Measurements from ENCODE around the gene PRR35.

Gene PRR35

DNA sequence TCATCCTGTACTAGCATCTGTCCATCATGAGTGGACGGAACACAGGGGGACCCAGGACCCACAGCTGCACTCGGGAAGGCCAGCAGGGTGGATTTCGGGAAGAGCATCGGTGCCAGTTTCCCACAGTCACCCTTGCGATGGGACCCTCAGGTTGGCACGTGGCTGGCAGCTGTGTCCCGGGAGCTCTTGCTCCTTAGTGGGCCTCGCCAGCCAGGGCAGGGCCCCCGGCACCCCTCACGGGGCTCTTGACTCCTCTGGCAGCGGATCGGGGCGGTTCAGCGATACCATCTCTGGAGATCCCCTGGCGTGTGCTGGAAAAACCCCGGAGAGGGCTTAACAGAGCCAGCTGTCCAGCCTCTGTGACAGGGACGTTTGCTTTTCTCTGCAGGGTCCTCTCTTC, 23.4 kb upstream of the PRR35 start:
- H3K27ac Mint-ChIP-seq = no peak overlapping the region

DNA sequence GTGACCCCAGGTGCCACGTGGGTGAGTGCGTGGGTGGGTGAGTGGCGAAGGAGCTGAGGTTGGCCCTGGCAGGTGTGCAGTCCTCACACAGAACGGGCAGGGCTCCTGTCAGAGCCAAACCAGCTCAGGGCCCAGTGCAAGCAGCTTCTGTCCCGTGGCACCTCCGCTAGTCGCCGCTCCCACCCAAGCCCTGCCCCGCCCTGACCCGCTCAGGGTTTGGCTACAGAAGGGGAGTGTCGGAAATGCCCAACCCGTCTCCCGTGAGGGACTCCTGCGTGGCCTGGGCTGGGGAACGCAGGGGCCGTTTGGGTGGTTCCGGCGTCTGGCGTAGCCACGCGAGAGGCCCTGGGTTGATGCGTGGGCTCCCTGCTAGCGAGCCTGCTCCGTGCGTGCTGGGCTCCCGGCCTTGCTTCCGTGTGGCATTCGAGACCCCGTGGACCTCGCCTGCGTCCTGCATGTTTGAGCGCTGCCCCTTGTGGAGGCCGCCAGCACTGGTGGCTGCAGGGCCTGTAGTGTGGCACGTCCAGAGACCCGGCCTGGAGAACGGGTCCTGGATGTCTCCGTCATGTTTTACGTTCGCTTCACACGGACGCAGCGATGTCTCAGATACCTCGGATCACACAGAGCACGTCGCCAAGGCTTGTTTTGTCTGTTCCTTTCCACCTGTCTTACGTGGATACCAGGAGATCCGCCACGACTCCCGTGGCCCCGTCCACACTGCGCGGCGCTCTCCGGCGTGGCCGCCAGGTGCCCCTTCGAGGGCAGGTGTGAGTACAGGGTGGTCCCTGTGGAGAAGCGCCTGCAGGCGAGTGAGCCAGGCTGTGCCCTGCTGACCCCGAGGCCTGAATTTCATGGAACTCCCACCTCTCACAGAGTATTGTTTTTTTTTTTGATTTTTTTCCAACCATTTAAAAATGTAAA, 22.5 kb upstream of the PRR35 start:
- no peak overlapping the region for H3K27ac Mint-ChIP-seq
- no peaks in the 10 kb centered on the region for H3K27me3 Mint-ChIP-seq
- no peaks in the 10 kb centered on the region for H3K9me3 Mint-ChIP-seq
- no peaks in the 10 kb centered on the region for H3K4me1 Mint-ChIP-seq
- H3K36me3 Mint-ChIP-seq = no peaks in the 10 kb centered on the region
- H3K4me3 Mint-ChIP-seq = no peak overlapping the region

More for the DNA sequence above, 23.4 kb upstream of the PRR35 start:
- H3K36me3 Mint-ChIP-seq = no peaks in the 10 kb centered on the region
- no peaks in the 10 kb centered on the region for H3K27me3 Mint-ChIP-seq
- H3K4me3 Mint-ChIP-seq = no peak overlapping the region
- peaks cover 2% of the 10 kb centered on the region for H3K4me1 Mint-ChIP-seq
- H3K9me3 Mint-ChIP-seq = no peaks in the 10 kb centered on the region

DNA sequence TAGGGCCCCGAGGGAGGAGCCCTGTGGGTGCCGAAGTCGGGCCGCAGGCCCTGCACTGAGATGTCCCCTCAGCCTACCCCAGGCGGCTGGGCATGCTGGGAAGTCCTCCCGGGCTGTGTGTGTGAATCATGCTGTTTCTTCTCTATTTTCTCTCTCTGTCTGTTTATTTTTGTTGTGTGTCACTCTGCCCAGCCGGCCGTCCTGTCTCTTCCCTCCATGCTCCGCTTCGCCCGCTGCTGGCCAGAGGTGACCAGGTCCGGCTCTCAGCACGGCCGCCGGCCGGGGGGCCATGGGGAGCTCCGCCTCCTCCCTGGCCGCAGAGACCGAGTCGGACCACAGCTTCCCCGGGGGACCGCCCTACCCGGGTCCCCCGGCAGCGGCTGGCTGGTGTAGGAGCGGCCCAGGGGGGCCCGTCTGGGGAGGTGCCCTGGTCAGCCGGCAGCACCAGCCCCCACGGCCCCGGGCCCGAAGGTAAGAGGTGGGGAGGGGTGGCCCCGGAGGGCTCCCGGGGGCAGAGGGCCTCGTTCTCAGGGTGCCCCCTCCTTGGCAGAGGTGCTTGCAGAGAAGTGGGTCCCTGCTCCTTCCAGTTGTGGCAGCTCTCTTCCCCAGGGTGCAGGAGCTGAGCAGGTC, 20.2 kb upstream of the PRR35 start:
- no peak overlapping the region for H3K4me3 Mint-ChIP-seq
- H3K4me1 Mint-ChIP-seq = no peaks in the 10 kb centered on the region
- H3K36me3 Mint-ChIP-seq = no peaks in the 10 kb centered on the region
- H3K27ac Mint-ChIP-seq = no peak overlapping the region
- H3K27me3 Mint-ChIP-seq = no peaks in the 10 kb centered on the region
- no peaks in the 10 kb centered on the region for H3K9me3 Mint-ChIP-seq

DNA sequence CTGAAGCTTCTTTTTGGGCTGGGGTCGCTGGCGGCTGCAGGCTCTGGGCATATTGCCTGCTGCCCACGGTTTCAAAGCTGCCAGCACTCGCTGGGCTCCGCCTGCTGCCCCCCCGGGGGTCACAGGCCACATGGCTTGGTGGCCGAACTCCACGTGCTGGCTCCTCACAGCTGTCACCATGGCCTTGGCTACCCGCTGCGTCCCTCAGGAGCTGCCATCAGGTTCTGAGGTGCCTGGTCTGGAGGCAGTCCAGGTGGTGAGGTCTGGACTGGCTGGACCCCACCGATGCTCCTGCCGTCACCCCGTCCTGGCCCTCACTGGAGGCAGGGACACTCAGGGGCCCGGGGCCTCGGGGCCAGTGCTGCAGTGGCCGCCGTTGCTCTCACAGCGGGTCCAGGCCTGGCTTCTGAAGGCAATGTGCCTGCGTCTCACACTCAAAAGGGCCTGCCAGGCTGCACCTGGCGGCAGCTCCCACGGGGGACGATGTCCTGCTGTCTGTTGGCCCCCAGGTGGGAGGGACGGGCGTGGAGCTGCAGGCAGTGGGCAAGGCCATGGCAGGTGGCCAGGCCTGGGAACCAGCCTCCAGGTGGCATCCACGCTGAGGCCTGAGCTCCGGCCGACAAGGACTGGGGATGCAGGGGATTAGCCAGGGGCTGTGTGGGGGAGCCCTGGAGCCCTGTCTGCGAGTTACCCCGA, 19.4 kb upstream of the PRR35 start:
- Mint-ChIP-seq H3K27me3 (no peaks in the 10 kb centered on the region), H3K4me3 (no peak overlapping the region), H3K36me3 (no peaks in the 10 kb centered on the region), H3K9me3 (no peaks in the 10 kb centered on the region), H3K4me1 (no peaks in the 10 kb centered on the region), H3K27ac (no peak overlapping the region)

DNA sequence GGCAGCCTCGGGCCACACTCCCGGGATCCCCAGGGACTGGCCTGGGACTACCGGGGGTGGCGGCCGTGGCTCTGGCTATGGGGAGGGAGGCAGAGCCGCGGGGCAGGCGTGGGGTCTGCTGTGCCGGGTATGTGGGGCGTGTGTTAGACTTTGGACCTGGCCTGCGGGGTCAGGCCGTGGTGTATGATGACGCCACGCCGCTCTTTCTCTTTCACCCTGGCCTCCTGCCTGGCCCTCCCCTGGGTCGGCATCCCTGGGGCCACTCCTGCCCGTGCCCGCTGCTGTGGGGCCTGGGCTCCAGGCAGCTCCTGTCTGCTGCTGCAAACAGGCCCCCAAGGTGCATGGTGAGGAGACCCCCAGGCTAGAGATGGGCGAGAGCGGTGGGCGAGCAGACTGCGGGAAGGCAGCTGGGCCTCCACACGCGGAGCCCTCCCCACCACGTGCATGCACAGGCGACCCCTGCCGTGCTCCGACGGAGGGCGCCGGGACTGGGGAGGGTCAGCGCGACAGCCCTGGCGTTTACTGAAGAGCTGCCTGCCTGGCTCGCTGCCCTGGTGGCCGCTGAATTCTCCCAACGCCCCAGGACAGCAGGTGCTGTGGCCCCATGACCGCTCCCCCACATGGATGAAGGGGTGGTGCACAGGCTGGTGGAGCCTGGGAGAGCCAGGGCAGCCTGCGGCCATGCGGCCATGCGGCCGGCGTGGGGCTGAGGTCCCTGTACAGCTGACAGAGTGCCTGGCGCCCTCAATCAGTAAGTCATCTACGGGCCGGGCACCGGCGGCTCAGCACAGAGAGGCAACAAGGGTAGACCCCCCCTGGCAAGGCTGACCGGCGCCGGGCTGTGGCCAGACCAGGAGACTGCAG, 16.7 kb upstream of the PRR35 start:
- Mint-ChIP-seq H3K9me3 (no peaks in the 10 kb centered on the region), H3K36me3 (no peaks in the 10 kb centered on the region), H3K27me3 (no peaks in the 10 kb centered on the region), H3K4me1 (no peaks in the 10 kb centered on the region), H3K4me3 (no peak overlapping the region), H3K27ac (no peak overlapping the region)

DNA sequence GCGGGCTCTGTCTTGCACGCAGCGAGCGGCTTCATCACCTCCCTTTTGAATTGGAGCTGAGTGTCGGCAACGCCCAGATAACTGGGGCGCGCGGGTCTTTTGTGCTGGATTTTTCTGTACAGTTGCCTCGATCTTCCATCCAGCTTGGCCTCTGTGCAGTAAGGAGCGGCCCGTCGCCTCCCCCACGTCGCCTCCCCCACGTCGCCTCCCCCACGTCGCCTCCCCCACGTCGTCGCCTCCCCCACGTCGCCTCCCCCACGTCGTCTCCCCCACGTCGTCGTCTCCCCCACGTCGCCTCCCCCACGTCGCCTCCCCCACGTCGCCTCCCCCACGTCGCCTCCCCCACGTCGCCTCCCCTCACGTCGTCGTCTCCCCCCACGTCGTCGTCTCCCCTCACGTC, 15.7 kb upstream of the PRR35 start:
- Mint-ChIP-seq H3K9me3 (no peaks in the 10 kb centered on the region), H3K27ac (no peak overlapping the region), H3K4me3 (no peak overlapping the region), H3K4me1 (no peaks in the 10 kb centered on the region), H3K27me3 (no peaks in the 10 kb centered on the region), H3K36me3 (no peaks in the 10 kb centered on the region)

DNA sequence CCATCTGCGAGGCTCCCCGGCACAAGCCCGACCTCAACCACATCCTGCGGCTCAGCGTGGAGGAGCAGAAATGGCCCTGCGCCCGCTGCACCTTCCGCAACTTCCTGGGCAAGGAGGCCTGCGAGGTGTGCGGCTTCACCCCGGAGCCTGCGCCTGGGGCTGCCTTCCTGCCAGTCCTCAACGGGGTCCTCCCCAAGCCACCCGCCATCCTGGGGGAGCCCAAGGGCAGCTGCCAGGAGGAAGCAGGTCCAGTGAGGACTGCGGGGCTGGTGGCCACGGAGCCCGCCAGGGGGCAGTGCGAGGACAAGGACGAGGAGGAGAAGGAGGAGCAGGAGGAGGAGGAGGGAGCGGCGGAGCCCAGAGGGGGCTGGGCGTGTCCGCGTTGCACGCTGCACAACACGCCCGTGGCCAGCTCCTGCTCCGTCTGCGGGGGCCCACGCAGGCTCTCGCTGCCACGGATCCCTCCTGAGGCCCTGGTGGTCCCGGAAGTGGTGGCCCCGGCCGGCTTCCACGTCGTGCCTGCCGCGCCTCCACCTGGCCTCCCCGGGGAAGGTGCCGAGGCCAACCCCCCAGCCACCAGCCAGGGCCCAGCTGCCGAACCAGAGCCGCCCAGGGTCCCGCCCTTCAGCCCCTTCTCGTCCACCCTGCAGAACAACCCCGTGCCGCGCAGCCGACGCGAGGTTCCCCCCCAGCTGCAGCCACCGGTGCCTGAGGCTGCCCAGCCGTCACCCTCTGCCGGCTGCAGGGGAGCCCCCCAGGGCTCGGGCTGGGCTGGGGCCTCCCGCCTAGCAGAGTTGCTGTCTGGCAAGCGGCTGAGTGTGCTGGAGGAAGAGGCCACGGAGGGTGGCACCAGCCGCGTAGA, 13.1 kb upstream of the PRR35 start:
- Mint-ChIP-seq H3K27ac (no peak overlapping the region), H3K4me3 (no peak overlapping the region), H3K4me1 (no peaks in the 10 kb centered on the region), H3K27me3 (no peaks in the 10 kb centered on the region), H3K36me3 (no peaks in the 10 kb centered on the region), H3K9me3 (no peaks in the 10 kb centered on the region)

DNA sequence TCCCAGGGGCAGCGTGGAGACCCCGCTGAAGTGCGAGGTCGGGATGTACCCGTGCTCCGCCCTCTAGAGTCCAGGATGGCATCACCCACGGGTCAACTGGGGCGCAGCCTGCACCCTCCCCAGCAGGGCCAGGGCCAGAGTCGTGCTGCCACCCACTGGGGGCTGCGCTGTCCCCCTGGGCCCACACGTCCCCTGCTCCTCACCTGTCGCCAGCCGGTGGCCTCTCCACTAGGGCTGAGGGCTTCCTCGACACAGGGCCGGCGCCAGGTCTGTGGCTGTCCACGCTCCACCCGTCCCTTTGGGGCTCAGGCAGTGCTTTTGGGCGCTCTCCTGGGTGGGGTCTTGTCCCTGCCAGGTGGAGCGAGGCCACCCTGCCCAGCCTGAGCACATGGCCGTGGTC, 11.6 kb upstream of the PRR35 start:
- Mint-ChIP-seq H3K4me3 (no peak overlapping the region), H3K9me3 (no peaks in the 10 kb centered on the region), H3K4me1 (no peaks in the 10 kb centered on the region), H3K27me3 (no peaks in the 10 kb centered on the region), H3K27ac (no peak overlapping the region), H3K36me3 (no peaks in the 10 kb centered on the region)

DNA sequence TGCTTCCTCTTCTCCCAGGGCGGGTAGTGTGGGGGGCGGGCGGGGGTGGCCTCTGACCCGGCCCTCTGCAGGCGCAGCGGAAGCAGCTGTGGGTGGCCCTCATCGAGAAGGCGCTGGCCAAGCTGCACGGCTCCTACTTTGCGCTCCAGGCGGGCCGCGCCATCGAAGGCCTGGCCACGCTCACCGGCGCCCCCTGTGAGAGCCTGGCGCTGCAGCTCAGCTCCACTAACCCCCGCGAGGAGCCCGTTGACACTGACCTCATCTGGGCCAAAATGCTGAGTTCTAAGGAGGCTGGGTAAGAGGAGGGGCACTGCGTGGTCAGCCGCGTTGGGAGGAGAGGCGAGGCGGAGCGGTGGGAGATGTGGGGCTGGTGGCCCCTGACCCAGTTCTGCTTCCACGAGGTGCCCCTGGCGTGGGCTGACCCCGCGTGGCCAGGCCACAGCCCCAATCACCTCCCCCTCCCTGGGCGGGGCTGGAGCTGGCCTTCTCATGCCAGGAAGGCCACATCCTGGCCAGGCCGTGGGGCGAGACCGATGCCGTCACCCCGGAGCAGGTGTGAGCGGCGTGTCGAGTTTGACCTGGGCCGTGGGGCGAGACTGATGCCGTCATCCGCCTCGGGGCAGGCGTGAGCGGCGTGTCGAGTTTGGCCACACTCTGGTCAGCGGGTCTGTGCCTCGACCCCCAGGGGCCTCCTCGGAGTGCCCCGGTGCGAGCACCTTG, 10.5 kb upstream of the PRR35 start:
- H3K9me3 Mint-ChIP-seq = no peaks in the 10 kb centered on the region
- no peaks in the 10 kb centered on the region for H3K27me3 Mint-ChIP-seq
- no peak overlapping the region for H3K4me3 Mint-ChIP-seq
- no peaks in the 10 kb centered on the region for H3K4me1 Mint-ChIP-seq
- H3K36me3 Mint-ChIP-seq = no peaks in the 10 kb centered on the region
- H3K27ac Mint-ChIP-seq = no peak overlapping the region

DNA sequence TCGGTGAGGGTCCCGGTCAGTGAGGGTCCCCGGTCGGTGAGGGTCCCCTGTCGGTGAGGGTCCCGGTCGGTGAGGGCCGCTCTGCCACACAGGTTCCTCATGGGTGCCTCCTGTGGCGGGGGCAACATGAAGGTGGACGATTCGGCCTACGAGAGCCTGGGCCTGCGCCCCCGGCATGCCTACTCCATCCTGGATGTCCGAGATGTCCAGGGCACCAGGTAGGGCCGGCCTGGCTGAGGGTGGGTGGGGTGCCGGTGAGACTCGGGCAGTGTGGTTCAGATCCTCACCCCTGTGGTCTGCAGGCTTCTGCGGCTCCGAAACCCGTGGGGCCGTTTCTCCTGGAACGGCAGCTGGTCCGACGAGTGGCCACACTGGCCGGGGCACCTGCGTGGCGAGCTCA, 9.0 kb upstream of the PRR35 start:
- Mint-ChIP-seq H3K9me3 (no peaks in the 10 kb centered on the region), H3K27ac (no peak overlapping the region), H3K4me1 (no peaks in the 10 kb centered on the region), H3K27me3 (no peaks in the 10 kb centered on the region), H3K36me3 (no peaks in the 10 kb centered on the region), H3K4me3 (no peak overlapping the region)

DNA sequence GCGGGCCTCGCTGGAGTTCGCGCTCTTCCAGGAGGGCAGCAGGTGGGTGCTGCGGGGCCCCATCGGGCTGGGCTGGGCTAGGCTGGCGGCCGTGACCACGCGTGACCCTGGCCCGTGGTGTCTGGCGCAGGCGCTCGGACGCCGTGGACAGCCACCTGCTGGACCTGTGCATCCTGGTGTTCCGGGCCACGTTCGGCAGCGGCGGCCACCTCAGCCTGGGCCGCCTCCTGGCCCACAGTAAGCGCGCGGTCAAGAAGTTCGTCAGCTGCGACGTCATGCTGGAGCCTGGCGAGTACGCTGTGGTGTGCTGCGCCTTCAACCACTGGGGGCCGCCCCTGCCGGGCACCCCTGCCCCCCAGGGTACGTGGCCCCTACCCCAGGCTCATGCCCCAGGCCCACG, 8.0 kb upstream of the PRR35 start:
- no peaks in the 10 kb centered on the region for H3K9me3 Mint-ChIP-seq
- no peak overlapping the region for H3K27ac Mint-ChIP-seq
- H3K4me3 Mint-ChIP-seq = no peak overlapping the region
- H3K36me3 Mint-ChIP-seq = no peaks in the 10 kb centered on the region
- no peaks in the 10 kb centered on the region for H3K27me3 Mint-ChIP-seq
- H3K4me1 Mint-ChIP-seq = no peaks in the 10 kb centered on the region

DNA sequence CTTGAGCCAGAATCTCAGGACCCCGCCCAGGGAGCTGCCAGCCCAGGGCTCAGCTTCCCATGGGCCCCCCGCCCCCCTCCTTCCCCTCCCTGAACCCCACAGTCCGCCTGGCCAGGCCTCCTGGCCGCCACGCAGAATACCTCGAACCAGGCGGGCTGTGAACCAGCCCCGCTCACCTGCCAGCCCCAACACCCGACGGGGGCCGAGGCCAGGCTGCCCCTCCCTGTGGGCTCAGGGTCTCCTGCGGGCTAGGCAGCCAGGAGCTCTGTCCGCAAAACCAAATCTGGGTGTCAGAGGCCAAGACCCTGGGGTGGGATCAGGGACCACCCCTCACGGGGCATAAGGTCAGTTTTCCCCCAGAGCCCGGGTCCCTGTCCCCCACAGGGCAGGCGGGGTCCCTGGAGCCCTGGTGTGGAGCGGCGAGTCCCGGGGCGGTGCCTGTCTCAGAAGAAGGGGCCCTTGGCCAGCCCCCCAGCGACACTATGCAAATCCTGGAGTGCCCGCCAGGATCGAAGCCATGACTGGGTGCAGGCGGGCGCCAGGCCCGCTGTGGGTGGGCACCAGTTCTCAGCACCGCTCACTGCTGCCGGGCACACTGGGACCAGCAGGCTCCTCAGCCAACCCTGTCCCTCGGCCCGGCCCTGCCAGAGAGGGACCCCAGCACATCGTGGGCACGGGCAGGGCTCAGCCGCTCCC, 6.4 kb upstream of the PRR35 start:
- Mint-ChIP-seq H3K27ac (no peak overlapping the region), H3K4me1 (no peaks in the 10 kb centered on the region), H3K36me3 (no peaks in the 10 kb centered on the region), H3K27me3 (peaks cover 4% of the 10 kb centered on the region), H3K4me3 (no peak overlapping the region), H3K9me3 (no peaks in the 10 kb centered on the region)

DNA sequence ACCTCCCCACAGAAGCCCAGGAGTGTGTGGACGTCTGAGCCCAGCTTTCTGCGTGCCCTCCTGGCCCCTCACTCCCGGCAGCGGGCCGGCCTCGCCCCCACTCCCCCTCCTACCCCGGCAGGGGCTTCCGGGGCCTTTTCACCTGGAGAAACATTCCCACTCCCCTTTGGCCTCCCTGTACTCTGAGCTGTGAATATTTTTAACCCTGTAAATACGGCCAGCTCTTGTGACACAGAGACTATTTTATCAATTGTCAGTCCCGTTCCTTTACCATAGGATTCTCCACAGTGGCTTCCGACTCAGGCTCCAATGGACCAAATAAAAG, 5.9 kb upstream of the PRR35 start:
- Mint-ChIP-seq H3K27me3 (peaks cover 4% of the 10 kb centered on the region), H3K4me1 (no peaks in the 10 kb centered on the region), H3K9me3 (no peaks in the 10 kb centered on the region), H3K27ac (no peak overlapping the region), H3K36me3 (no peaks in the 10 kb centered on the region), H3K4me3 (no peak overlapping the region)
